GM21447 (cell line): ENCODE results near the gene ERG.

Experiments used
- ATAC-seq: cut with Tn5 transposase; IDR thresholded peaks from one replicate; pipeline ENCODE4 v1.9.1; 2021; ENCODE audit not compliant: unreplicated experiment

The ERG gene

GRCh38 chr21:38475519-38475918 is 22.8 kb downstream of the ERG start:
- ATAC-seq, result no peak

DNA sequence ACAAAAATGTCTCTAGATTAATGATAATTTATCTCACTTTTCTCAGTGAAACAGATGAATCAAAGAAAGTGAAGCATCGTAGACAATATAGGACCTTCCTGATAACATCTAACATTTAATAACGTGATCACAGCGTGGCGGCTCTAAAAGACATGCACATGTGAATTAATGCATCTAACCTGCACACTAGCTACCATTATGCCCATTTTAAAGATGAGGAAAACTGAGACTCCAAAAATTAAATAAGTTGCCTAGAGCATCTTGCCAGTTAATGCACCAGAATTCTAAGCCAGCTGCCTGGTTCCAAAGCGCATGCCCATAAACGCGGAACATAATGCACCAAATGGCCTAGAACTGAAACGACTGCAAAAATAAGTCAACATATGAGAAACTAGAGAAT is 23.5 kb downstream of the ERG start:
- ATAC-seq, result no peak

DNA sequence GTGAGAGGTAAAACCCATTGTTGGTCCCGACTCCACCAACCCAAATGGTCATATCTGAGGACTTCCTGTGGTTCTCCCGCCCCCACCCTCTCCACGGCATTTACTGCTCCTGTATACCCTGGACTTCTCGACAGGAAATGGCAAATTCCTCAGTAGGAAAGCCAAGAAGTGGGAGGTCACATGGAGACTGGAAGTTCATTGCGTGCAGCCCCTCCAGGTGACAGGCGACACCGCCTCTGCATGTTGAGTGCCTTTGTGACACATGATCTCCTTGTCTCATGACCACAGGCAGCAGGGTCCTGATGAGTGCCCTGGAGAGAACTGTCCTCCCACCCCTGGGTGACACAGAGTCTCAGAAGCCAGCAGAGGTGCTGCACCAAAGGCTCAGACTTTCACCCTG is 24.2 kb downstream of the ERG start:
- no peak for ATAC-seq

- no peak for ATAC-seq
Observed at GRCh38 chr21:38472412-38473108, 25.7 kb downstream of the ERG start.

DNA sequence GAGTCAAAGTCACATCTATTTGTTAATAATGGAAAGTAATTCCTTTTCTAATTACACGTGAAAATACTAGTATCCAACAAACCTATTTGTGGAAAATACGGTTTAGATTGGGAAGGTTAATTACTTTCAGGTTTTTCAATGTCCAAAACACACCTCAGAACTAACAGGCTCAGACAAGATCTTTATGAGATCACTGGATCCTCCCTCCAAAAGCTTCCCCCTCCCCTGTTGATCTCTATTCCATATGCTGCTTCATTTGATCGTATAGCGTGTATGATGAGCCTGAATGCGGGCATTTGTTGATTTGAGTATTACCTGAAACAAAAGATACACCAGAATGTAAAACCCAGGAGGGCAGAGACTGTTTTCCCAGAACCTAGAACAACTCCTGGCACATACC is 26.5 kb downstream of the ERG start:
- no peak for ATAC-seq

- no peak for ATAC-seq
Observed at GRCh38 chr21:38470755-38471154, 27.5 kb downstream of the ERG start.

- no peak for ATAC-seq
Observed at GRCh38 chr21:38469642-38470041, 28.6 kb downstream of the ERG start.

- ATAC-seq, result no peak
Observed at GRCh38 chr21:38468989-38469388, 29.3 kb downstream of the ERG start.

DNA sequence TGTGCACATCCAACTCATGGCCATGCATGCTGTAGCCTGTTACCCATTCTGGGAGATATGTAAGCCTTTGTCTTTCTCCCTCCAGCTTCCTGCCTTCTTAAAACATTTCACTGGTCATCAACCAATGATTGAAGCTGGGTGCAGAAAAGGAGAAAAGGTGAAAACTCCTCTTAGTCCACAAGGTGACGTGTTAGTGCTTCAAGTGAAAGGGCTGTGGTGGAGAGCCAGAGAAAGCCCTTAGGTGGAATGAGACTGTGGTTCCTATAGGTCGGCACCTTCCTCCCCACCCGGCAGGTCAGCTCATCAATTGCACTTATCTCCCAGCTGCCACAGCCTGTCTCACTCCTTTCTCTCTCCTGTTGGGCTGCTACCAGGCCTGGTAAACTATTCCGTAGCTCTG is 30.4 kb downstream of the ERG start:
- ATAC-seq, result no peak

- ATAC-seq, result no peak
Observed at GRCh38 chr21:38467374-38467773, 30.9 kb downstream of the ERG start.

DNA sequence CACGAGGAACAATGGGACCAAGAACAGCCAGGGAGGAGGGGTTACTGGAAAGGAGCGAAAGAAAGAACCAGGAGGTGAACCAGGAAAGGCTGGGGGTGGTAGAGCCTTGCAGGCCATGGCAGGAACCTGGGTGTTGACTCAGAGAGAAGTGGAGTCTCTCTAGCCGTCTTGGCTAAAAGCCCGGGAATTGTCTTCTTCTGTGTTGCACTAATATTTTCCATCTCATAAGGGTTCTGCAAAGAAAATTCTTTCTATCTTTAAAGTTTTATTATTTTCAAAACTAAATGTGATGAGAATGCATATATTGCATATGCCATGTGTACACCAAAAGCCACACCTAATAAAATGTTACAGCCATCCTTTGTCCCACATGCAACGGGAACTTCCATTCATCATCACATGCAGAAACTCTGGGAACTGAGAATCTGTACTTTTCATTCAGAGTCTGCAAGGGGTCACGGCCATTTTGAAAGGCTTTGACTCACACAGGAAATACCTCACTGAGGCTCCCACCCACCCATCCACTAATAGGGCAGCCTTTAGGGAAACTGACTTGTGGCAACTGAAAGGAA is 38.0 kb downstream of the ERG start:
- no peak for ATAC-seq

- ATAC-seq, result no peak
Observed at GRCh38 chr21:38459490-38459889, 38.8 kb downstream of the ERG start.

GRCh38 chr21:38455403-38455802 is 42.9 kb downstream of the ERG start:
- no peak for ATAC-seq

DNA sequence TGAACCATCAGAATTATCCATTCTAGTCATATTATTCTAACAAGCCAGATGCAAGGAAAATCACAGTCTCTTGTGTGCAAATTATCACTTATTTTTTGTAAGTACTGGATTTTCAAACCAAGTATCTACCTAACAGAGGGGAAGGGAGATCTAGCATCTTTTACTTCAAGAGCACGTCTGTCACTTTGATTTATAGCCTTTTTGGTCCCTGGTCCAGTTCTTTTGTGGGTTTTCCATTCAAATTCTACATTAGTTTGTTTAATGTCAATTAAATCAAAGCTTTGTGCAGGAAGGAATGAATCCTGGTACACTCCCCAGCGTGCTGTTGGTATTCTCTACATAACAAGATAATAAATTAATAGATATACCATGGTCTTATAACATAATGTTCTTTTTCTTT is 43.6 kb downstream of the ERG start:
- ATAC-seq, result no peak

GRCh38 chr21:38454161-38454560 is 44.1 kb downstream of the ERG start:
- ATAC-seq, result no peak

GRCh38 chr21:38448671-38449385 is 49.4 kb downstream of the ERG start:
- no peak for ATAC-seq

DNA sequence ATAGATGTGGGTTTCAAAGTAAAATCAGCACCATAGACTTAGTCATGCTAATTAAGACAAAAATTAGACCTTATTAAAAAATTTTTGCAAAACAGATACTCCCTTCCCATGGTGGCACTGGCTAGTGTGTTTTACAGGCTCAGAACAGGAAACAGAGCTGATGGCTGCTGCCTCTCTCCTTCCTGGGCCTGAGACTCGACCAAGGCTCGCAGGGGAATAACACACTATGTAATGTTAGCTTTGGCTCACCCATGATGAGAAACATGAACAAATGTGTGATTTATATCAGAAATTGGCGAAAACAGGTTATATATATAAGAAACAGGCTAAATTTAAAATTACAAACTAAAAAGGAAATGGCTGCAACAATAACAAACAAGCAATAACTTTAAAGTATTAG is 50.7 kb downstream of the ERG start:
- no peak for ATAC-seq

GRCh38 chr21:38444691-38445090 is 53.6 kb downstream of the ERG start:
- no peak for ATAC-seq

DNA sequence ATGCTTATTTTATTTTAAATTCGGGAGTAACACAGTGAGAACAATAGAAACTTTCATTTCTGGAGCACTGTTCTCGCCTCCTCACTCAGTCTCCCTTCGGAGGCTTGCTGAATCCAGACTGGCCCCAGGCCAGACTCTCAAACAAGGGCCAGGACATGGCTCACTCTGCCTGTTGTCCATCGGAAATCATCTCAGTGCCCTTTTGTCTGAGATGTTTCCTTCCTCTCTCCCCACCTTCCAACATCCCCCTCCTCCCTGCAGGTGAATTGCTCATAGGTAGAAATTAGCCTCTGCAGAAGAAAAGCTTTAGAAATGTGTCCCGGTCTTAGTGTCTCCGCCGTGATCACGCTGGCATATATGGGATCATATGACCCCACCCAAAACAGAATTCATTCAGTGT is 55.2 kb downstream of the ERG start:
- ATAC-seq, result no peak

DNA sequence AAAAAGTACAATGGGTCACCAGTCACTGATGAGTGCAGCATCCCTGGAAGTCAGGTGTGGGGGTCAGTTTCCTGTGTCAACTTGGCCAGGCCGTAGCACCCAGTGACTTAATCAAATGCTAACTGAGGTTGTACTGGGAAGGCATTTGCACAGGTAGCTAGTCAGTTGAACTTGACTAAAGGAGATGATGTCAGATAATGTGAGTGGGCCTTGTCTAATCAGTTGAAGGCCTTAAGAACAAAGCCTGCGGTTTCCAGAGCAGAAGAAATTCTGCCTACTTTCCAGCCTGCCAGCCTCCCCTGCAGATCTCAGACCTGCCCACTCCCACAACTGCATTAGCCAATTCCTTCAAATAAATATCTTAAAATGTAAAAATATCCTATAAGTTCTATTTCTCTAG is 57.1 kb downstream of the ERG start:
- ATAC-seq, result no peak

- no peak for ATAC-seq
Observed at GRCh38 chr21:38440746-38441145, 57.5 kb downstream of the ERG start.

DNA sequence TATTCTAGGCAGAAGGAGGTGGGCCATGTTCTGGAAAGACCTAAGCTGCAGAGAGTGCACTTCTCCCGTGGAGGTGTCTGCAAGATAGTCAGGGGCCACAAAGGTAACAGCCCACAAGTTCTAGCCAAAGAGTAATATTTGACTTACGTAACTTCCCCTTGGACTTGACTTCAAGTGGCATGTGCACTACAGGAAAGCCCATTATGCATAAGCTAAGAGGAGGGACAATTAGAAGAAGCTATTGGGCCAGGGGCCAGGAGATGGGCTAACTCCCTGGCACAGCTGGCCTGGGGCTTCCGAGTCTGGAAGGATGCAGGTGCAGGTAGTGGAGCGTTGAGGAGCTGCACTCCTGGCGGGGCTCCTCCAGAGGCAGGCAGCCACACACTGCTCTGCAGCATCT is 58.3 kb downstream of the ERG start:
- no peak for ATAC-seq

- no peak for ATAC-seq
Observed at GRCh38 chr21:38439426-38439825, 58.9 kb downstream of the ERG start.
